ENCODE data around the gene MYLIP.

MYLIP gene

GRCh38 chr6:16127471-16127870 is 1.4 kb upstream of the MYLIP start:
- no peak for TF ChIP-seq CTCF (IDR thresholded peaks at IDR 0.05)
- H3K4me1 ChIP-seq, result peaks cover 1% of the 10 kb centered on the region
- no peaks in the 10 kb centered on the region for H3K9me3 ChIP-seq (ENCODE audit: control insufficient read depth, low read length)
- no peak overlapping the region for H3K4me2 ChIP-seq (ENCODE audit: low read length)
- no peak overlapping the region for H3K27ac ChIP-seq
- H3K4me3 ChIP-seq (ENCODE audit: low read depth, low read length), result no peak overlapping the region
- no peaks in the 10 kb centered on the region for H3K36me3 ChIP-seq (ENCODE audit: control insufficient read depth, insufficient read depth, low read length)
- H3K79me2 ChIP-seq, result no peaks in the 10 kb centered on the region
- no peaks in the 10 kb centered on the region for H3K27me3 ChIP-seq (ENCODE audit: control insufficient read depth, insufficient read depth, low read length)
- no peak overlapping the region for H2AFZ ChIP-seq
- no peak overlapping the region for H3K9ac ChIP-seq

GRCh38 chr6:16129623-16130401 is 926 bp downstream of the MYLIP start:
- H3K4me1 ChIP-seq, result peaks cover 10% of the 10 kb centered on the region
- H3K4me3 ChIP-seq (ENCODE audit: low read depth, low read length), result peak overlapping the region; percentile 95
- H3K27ac ChIP-seq, result peak overlapping the region; percentile 91
- H3K9me3 ChIP-seq (ENCODE audit: control insufficient read depth, low read length), result no peaks in the 10 kb centered on the region
- H3K9ac ChIP-seq, result peak overlapping the region; percentile 84
- no peaks in the 10 kb centered on the region for H3K27me3 ChIP-seq (ENCODE audit: control insufficient read depth, insufficient read depth, low read length)
- no peaks in the 10 kb centered on the region for H3K36me3 ChIP-seq (ENCODE audit: control insufficient read depth, insufficient read depth, low read length)
- H2AFZ ChIP-seq, result peak overlapping the region; percentile 83
- no peak for TF ChIP-seq CTCF (IDR thresholded peaks at IDR 0.05)
- peak overlapping the region; percentile 71 for H3K4me2 ChIP-seq (ENCODE audit: low read length)
- H3K79me2 ChIP-seq, result peaks cover 13% of the 10 kb centered on the region

DNA sequence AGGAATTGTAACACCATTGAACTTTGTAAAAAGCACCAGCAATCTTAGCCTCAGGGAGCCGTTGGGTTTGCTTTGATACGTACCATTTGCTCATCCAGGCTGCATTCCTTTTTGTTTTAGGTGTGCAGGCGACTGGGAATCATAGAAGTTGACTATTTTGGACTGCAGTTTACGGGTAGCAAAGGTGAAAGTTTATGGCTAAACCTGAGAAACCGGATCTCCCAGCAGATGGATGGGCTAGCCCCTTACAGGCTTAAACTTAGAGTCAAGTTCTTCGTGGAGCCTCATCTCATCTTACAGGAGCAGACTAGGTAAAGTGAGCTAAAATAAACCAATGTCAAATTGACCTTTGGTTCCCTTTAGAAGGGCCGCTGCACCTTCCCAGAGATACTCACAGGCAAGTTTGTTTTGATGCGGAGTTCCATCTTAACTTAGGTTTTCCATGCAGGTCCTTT is 1.6 kb downstream of the MYLIP start:
- Histone ChIP-seq H3K9ac (no peak overlapping the region), H3K4me1 (peaks cover 10% of the 10 kb centered on the region), H3K27ac (peak overlapping the region; percentile 91), H3K9me3 (ENCODE audit: control insufficient read depth, low read length) (no peaks in the 10 kb centered on the region), H3K79me2 (peaks cover 16% of the 10 kb centered on the region), H3K27me3 (ENCODE audit: control insufficient read depth, insufficient read depth, low read length) (no peaks in the 10 kb centered on the region), H2AFZ (peak overlapping the region; percentile 83), H3K36me3 (ENCODE audit: control insufficient read depth, insufficient read depth, low read length) (no peaks in the 10 kb centered on the region), H3K4me2 (ENCODE audit: low read length) (peak overlapping the region; percentile 71), H3K4me3 (ENCODE audit: low read depth, low read length) (peak overlapping the region; percentile 95)
- TF ChIP-seq CTCF (IDR thresholded peaks at IDR 0.05), result no peak

DNA sequence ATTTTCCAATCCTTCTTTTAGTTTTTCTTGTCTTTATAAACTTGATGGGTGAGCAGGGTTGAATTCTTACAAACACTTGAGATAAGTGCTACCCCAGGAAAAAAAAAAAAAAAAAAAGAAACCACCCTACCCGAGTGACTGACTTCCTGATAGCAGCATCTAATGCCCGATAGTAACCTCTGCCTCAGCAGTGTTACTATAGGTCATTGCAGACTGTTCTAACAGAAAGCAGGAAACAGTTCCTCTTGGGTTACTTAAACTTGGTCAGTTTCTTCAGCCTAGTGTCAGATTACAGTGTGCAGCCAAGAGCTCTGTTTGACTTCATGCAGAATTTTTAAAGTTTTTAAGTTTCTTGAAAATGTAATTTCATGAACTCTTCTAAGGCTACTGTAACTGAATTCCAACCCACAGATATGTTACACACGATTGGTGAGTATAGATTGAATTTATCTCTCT is 2.1 kb downstream of the MYLIP start:
- Histone ChIP-seq H2AFZ (no peak overlapping the region), H3K9me3 (ENCODE audit: control insufficient read depth, low read length) (no peaks in the 10 kb centered on the region), H3K4me2 (ENCODE audit: low read length) (peak overlapping the region; percentile 71), H3K79me2 (peaks cover 16% of the 10 kb centered on the region), H3K27ac (peak overlapping the region; percentile 91), H3K9ac (no peak overlapping the region), H3K4me1 (peaks cover 10% of the 10 kb centered on the region), H3K36me3 (ENCODE audit: control insufficient read depth, insufficient read depth, low read length) (no peaks in the 10 kb centered on the region), H3K27me3 (ENCODE audit: control insufficient read depth, insufficient read depth, low read length) (no peaks in the 10 kb centered on the region), H3K4me3 (ENCODE audit: low read depth, low read length) (peak overlapping the region; percentile 95)
- TF ChIP-seq CTCF (IDR thresholded peaks at IDR 0.05), result no peak
